ENCODE data around the gene DCP1A. TPM values are rescaled to one million over a fixed set of nuclear protein-coding genes. Genes with fewer than 3 reads are reported as not detected.

Gene DCP1A
- total and polyA plus RNA-seq, 2 donors (not counting 3 experiments of a cell fraction or from before 2014, with no cell fraction given): 32.3 to 38.0 TPM

DNA sequence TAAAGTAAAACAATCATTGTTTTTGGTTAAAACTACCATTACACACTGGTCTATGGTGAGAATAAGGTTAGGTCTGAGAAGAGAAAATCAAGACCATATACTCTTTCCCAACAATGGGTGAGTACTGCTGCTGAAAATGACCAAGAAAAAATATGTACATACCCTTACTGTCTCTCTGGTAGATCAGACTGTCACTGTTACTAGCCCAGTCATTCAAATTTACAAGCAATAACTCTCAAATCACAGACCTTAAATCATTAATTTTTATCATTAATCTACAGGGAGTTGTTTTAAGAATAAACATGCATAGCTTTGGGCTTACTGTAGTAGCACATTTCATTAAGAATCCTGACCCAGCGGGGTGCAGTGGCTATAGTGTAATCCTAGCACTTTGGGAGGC is 17.4 kb downstream of the DCP1A start:
- no peak for DNase-seq (ENCODE audit: low read depth, low spot score)
- CTCF ChIA-PET: no interaction called here

More for the DNA sequence above, 17.4 kb downstream of the DCP1A start:
- dilution Hi-C loops (cut with MboI; ENCODE audit: extremely low pct_ligation_motif_present, low sequenced_read_pairs) (no loop called here), intact Hi-C loops (cut with micrococcal nuclease) (no loop called here)
- Histone ChIP-seq H3K9me1 (replicated peaks; ENCODE audit: control insufficient read depth, extremely low read depth, insufficient read depth, low read length) (no peaks in the 10 kb centered on the region), H3K27ac (ENCODE audit: insufficient read depth, low read depth, low read length) (no peak overlapping the region), H3K4me2 (ENCODE audit: insufficient read depth, low read length) (no peak overlapping the region), H3K9ac (replicated peaks; ENCODE audit: extremely low read depth, insufficient read depth, low read length) (no peak overlapping the region), H3K27me3 (ENCODE audit: control insufficient read depth in 2 of 2, insufficient read depth in 2 of 2, low read length in 2 of 2) (no peaks in the 10 kb centered on the region), H3K4me3 (replicated peaks in 1 of 3; ENCODE audit: insufficient read depth in 1 of 3, low read depth in 1 of 3, low read length in 3 of 3) (no peak overlapping the region), H3K79me2 (ENCODE audit: control insufficient read depth, insufficient read depth, low read length) (peaks cover 60% of the 10 kb centered on the region), H4K20me1 (replicated peaks; ENCODE audit: control insufficient read depth, extremely low read depth, insufficient read depth, low read length) (peaks cover 4% of the 10 kb centered on the region), H3K36me3 (ENCODE audit: control insufficient read depth in 2 of 2, extremely low read depth in 1 of 2, insufficient read depth in 2 of 2, low read length in 2 of 2) (peaks cover 3 to 10% of the 10 kb centered on the region in 2 experiments), H3K4me1 (ENCODE audit: control insufficient read depth, extremely low read depth, insufficient read depth, low read length) (no peaks in the 10 kb centered on the region), H3K9me3 (replicated peaks; ENCODE audit: control insufficient read depth, insufficient read depth, low read length) (no peaks in the 10 kb centered on the region), H2AFZ (ENCODE audit: low read depth, low read length) (no peak overlapping the region)
- no peak for FAIRE-seq
- BruUV-seq (replicated peaks): no TSS peak
- POLR2A ChIA-PET: no interaction called here
- no peak for TF ChIP-seq JUN (IDR thresholded peaks at IDR 0.05; ENCODE audit: borderline replicate concordance, insufficient read depth, insufficient read length, low read depth)
- TF ChIP-seq, protein P1, sequence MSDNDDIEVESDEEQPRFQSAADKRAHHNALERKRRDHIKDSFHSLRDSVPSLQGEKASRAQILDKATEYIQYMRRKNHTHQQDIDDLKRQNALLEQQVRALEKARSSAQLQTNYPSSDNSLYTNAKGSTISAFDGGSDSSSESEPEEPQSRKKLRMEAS (IDR thresholded peaks at IDR 0.05; ENCODE audit: insufficient read depth, insufficient read length): no peak
- TF ChIP-seq POLR2A (IDR thresholded peaks at IDR 0.05; ENCODE audit: low read depth, low read length): no peak
- no peak for TF ChIP-seq MYC (IDR thresholded peaks at IDR 0.05; ENCODE audit: low read depth, low read length)
- TF ChIP-seq FOS (IDR thresholded peaks at IDR 0.05; ENCODE audit: borderline replicate concordance, insufficient read depth, low read length): no peak
- TF ChIP-seq, protein P2, sequence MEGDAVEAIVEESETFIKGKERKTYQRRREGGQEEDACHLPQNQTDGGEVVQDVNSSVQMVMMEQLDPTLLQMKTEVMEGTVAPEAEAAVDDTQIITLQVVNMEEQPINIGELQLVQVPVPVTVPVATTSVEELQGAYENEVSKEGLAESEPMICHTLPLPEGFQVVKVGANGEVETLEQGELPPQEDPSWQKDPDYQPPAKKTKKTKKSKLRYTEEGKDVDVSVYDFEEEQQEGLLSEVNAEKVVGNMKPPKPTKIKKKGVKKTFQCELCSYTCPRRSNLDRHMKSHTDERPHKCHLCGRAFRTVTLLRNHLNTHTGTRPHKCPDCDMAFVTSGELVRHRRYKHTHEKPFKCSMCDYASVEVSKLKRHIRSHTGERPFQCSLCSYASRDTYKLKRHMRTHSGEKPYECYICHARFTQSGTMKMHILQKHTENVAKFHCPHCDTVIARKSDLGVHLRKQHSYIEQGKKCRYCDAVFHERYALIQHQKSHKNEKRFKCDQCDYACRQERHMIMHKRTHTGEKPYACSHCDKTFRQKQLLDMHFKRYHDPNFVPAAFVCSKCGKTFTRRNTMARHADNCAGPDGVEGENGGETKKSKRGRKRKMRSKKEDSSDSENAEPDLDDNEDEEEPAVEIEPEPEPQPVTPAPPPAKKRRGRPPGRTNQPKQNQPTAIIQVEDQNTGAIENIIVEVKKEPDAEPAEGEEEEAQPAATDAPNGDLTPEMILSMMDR (IDR thresholded peaks at IDR 0.05; ENCODE audit: extremely low read depth in 1 of 2, insufficient read depth in 1 of 2, low read depth in 1 of 2, low read length in 2 of 2): no peak
- no peak for TF ChIP-seq POLR2AphosphoS5 (IDR thresholded peaks at IDR 0.05; ENCODE audit: insufficient read depth, low read depth, low read length)

All from endothelial cell of umbilical vein (primary cell).